HG02870 (cell line): Measurements from ENCODE around the gene OR51A4.
"Not testable (repeated sequence)": the region's sequence is repeated elsewhere in the genome, so short reads cannot be mapped to it uniquely, and the experiment has no call there.

Experiments
- ATAC-seq: cut with Tn5 transposase; IDR thresholded peaks from one replicate; pipeline ENCODE4 v1.9.1; 2021; ENCODE audit warnings: mild to moderate bottlenecking, moderate library complexity; ENCODE audit not compliant: unreplicated experiment

Gene OR51A4

DNA sequence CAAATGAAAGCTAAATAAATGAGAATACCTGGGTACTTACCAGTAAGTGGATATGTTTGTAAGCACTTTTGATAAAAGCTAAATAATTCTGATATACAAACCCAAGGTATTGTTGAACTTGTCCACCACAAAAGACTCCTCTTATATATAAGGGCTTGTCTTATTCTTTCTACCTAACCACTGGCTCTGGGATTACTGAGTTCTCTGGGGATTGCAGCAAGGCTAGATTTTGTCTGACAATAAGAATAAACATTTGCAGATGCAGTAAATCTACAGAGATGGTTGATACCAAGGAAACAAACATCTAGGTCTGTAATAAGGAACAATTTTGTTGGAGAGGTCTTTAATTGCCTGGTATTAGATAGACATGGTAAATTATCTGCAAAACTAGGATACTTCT, at the start of gene OR51A4:
OR51A4 (minus strand) TSS at position 101 of the 400 bp plus-strand sequence. CDS start 505 bp downstream, outside the sequence.
- ATAC-seq = no peak

DNA sequence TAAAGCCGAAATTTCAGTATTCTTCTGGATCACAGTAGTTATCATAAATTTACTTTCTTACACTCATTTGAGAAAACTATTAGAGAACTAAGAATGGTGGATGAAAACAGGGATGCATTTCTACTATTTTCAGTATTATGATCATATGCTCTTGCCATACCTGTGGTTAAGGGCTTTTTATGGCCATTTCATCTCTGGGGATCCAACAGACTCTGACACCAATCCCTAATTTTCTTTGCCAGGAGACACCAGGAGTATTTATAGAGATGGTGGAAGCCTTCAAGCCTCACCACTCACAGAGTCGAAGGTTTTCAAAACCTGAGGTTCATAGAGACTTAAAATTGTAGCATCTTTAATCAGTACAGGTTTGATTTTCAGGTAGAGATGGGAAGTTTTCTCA, 47.1 kb upstream of the OR51A4 start, which contains the start of gene OR51L1:
OR51L1 (plus strand) TSS at position 301 of the 400 bp plus-strand sequence. CDS start 4,132 bp downstream, outside the sequence.
- no peak for ATAC-seq

GRCh38 chr11:4991060-4991459, 43.7 kb upstream of the OR51A4 start:
- no peak for ATAC-seq

DNA sequence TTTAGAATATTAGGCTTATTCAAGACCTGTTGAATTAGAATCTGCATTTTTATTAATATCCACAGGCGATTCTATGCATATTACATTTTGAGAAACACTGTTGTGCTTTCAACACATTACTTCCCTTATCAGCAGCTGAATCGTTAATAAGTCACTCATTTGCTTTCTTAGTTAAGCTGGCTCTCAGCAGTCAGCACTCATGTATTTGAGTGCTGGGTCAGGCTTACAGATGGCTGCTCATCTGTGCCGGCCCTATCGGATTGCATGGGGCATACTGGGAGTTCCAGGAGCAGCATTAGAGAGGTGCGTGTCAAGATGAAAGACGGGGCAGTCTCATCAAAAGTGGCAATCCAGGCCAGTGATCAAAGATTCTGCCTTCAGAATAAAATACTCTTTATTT, 36.4 kb upstream of the OR51A4 start:
- ATAC-seq = no peak

GRCh38 chr11:4982678-4983077, 35.3 kb upstream of the OR51A4 start:
- no peak for ATAC-seq

GRCh38 chr11:4979036-4979435, 31.6 kb upstream of the OR51A4 start:
- no peak for ATAC-seq

DNA sequence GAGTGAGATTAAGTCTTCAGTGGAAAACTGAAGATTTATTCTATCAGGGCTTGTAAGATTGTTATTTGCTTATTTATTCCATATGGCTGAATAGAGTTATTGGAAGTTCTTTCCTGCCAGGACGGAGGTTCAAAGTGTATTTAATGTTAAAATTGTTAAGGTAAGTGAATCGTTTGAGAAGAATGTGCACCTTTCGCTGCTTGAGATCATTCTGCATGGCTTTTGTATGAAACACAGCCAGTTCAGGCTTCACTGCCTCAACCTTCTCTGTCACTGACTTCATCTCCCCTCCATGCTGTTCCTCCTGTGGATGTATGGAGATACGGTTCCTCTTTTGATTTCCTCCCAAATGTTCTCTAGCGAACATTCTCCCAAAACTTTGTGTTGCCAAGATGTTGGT, 28.0 kb upstream of the OR51A4 start:
- ATAC-seq = no peak

DNA sequence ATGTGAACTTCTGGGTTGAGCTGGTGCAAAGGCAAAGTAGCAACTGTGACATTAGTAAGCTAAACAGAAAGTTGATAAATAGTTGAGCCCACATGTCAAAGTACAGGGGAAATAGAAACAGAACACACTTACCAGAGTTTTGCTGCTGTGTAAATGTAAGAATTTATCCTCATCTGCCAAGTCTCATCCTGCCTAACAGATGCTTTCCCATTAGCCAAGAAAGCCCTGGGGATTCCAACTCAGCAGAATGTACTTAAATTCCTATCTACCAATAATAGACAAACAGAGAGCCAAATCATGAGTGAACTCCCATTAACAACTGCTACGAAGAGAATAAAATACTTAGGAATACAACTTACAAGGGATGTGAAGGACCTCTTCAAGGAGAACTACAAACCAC, 15.4 kb upstream of the OR51A4 start:
- no peak for ATAC-seq

GRCh38 chr11:4960877-4961276, 13.5 kb upstream of the OR51A4 start:
- ATAC-seq = no peak

DNA sequence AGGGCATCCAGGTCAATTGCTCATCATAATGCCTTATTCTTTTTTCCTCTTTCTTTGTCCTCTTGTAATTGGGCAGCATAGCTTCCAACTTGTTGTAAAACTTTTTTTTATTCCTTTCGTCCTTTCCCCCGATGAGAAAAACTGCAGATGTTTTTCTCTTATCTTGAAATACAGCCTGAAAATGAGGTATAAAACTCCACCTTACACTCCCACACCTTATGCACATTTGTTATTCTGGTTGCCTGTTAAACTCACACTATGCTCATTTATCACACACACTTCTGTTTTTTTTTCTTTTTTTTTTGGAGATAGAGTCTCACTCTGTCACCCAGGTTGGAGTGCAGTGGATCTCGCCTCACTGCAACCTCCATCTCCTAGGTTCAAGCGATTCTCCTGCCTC, 10.0 kb upstream of the OR51A4 start:
- ATAC-seq = no peak

- not testable (repeated sequence) for ATAC-seq
Measured at GRCh38 chr11:4955613-4956012, 8.2 kb upstream of the OR51A4 start, which contains the start of gene OR51A2. OR51A2 (minus strand) TSS chr11:4955713; CDS start chr11:4955713, 0 bp downstream.

GRCh38 chr11:4936745-4937144, 10.7 kb downstream of the OR51A4 start:
- no peak for ATAC-seq

GRCh38 chr11:4932751-4933150, 14.7 kb downstream of the OR51A4 start:
- ATAC-seq = no peak

GRCh38 chr11:4926608-4927007, 20.8 kb downstream of the OR51A4 start:
- ATAC-seq = no peak

DNA sequence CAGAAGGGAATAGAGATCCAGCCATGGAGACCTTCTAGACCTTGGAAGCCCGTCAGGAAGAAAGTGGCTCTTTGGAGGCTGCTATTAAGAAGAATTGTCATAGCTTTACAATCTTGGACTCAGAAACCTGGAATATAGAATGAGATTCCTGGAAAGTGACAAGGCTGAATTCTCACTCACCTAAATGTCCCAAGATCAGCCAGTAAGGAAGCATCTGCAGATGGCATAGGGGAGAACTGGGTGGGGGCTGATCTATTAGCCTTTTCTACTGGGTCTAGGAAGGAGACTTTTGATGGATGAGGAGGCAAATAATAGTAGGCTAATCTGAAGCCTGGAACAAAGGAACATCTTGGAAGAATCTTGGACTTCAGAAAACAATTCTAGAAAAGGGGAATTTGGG, 23.2 kb downstream of the OR51A4 start, which contains the start of gene OR51G1:
OR51G1 (minus strand) TSS at position 101 of the 400 bp plus-strand sequence; CDS start at position 101, 0 bp downstream.
- ATAC-seq = no peak

DNA sequence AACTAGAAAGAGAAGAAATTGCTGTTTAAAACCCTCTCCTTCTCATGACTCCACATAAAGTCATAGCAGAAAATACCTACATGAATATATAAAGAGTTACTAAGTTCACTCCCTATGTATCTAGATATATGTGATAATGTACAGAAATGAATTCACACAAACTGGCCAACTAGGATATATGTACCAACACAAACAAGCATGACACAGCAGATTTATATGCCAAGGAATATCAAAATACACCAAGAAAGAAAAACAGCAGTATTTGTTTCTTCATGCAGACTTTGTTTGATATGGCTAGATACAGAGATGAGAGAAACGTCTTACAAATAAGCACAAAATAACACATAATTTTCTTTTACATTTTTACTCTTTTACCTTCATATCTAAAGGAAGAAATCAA, 25.1 kb downstream of the OR51A4 start:
- ATAC-seq = no peak

DNA sequence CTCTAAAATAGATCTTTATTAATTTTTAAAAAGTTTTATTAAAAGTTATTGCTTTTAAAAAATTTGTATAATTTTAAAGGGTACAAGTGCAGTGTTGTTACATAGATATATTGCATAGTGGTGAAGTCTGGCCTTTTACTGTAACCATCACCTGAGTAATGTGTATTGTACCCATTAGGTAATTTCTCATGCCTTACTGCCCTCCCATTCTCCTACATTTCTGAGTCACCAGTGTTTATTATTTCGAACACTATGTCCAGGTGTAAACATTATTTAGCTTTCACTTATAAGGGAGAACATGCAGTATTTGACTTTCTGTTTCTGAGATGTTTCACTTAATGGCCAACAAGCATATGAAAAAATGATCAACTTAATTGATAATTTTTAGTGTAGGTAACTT, 25.6 kb downstream of the OR51A4 start:
- no peak for ATAC-seq

- no peak for ATAC-seq
Measured at GRCh38 chr11:4919250-4919649, 28.2 kb downstream of the OR51A4 start, which contains the start of gene OR51G2. OR51G2 (minus strand) TSS chr11:4919350; CDS start chr11:4915663, 3,687 bp downstream.

DNA sequence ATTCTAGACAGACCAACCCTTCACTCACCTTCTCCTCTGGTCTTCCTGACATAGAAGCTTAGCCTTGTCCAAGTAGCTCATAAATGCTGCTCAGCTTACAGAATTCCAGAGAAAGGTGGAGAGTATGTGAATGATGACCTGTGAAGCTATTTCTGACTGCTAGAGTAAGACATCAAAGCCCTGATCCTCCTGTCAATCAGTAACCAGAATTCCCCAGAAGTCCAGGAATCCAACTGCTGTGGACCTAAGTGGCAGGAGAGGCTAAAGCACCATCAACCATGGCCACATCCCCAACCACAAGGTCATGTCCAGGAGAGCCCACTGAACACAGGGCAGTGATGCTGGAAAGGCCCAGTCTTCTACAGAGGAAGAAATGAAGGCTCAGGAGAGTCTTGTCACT, 30.8 kb downstream of the OR51A4 start:
- ATAC-seq = no peak

GRCh38 chr11:4903484-4903883, 43.9 kb downstream of the OR51A4 start, which contains the start of gene OR51A7:
OR51A7 (plus strand) TSS chr11:4903783; CDS start chr11:4907370, 3,587 bp downstream.
- ATAC-seq = no peak
